Measurements from ENCODE around the gene GPD1. TPM values are rescaled to one million over a fixed set of nuclear protein-coding genes. Genes with fewer than 3 reads are reported as not detected.

GPD1 gene
- total RNA-seq, 2 experiments from 2014 or later: 0.10 to 0.34 TPM

DNA sequence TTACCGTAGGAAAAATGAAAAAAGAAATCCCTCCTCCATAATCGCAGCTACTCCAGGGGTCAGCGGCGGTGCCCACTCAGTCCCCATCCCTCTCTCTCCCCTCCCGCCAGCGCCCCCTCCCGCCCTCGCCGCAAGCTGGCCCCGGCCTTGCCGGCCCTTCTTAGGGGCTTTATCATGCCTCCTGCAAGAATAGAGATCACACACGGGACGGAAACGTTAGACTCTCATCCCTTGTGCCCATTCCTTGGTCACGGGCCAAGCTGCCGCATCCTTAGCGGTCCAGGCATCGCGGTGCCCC, 7.5 kb downstream of the GPD1 start:
- CTCF ChIA-PET: interaction anchor here (0.6 to 9.4 kb wide), 49 partner anchors 10 to 876 kb away, joined by 3 to 138 read pairs (median 7); partner anchors contain the start of genes BCDIN3D, CERS5, GPD1 and LARP4
- Mint-ChIP-seq H3K4me1 (ENCODE audit: low read depth) (peaks cover 34% of the 10 kb centered on the region), H3K4me3 (peak overlapping the region; percentile 92), H3K27me3 (no peaks in the 10 kb centered on the region), H3K36me3 (peaks cover 14% of the 10 kb centered on the region), H3K9me3 (no peaks in the 10 kb centered on the region), H3K27ac (peak overlapping the region; percentile 93)
- POLR2A ChIA-PET: interaction anchor here (0.8 to 4.1 kb wide), 14 partner anchors 8 to 370 kb away, joined by 3 to 34 read pairs (median 6); partner anchors contain the start of genes CERS5, GPD1, LIMA1 and RACGAP1
- intact Hi-C loops (cut with micrococcal nuclease): loop anchor here (1.0 to 10.0 kb wide), 4 partner anchors 111 to 393 kb away; partner anchors contain the start of genes DIP2B and LARP4
- DNase-seq: no peak

DNA sequence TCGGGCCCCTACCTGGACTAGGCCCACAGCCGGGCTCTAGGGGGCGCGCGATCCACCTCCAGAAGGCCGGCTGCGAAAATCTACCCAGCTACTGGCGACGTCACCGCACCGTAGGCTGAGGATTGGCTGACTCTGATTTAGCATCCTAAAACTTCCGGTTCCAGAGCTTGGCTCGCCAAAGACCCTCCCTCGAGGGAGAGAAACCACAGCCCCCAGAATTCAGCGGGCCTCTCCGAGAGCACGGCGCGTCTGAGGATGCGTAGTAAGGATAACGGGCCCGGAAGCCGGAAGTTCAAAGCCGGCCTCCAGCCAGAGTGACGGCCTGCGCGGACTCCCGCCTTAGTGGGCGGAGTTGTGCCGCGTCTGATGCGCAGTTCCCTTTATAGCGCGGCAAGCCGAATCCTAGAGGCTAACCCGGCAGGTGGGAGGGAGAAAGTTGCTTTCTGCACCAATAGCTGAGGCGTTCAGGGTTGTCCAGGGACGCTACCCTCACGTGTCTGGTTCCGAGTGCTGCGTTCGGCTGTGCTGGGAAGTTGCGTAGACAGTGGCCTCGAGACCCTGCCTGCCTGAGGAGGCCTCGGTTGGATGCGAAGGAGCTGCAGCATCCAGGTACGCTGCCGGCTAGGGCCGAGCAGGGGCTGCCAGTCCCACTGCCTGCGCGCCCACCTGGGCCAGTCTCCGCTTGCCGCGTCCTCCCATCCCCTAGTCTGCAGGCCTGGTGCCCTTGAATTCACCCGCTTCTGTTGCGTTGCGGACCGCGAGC, 8.1 kb downstream of the GPD1 start, which contains the start of gene COX14:
Gene COX14 (plus strand): TSS at position 544 of the 763 bp plus-strand sequence. CDS start 7,808 bp downstream, outside the sequence.
- Mint-ChIP-seq H3K4me1 (ENCODE audit: low read depth) (peaks cover 39% of the 10 kb centered on the region), H3K27me3 (no peaks in the 10 kb centered on the region), H3K9me3 (no peaks in the 10 kb centered on the region), H3K27ac (peak within 1 kb of the TSS; percentile 93), H3K36me3 (peaks cover 18% of the 10 kb centered on the region), H3K4me3 (peak within 1 kb of the TSS; percentile 92)
- ChIA-PET POLR2A (interaction anchor here (0.6 to 4.1 kb wide), 23 partner anchors 8 to 370 kb away, joined by 3 to 34 read pairs (median 4); partner anchors contain the start of genes CERS5, GPD1, LARP4 and LIMA1), CTCF (interaction anchor here (0.6 to 9.4 kb wide), 55 partner anchors 9 to 877 kb away, joined by 3 to 138 read pairs (median 5); partner anchors contain the start of genes BCDIN3D, CERS5, GPD1 and LARP4)
- intact Hi-C loops (cut with micrococcal nuclease): loop anchor here (1.0 to 10.0 kb wide), 6 partner anchors 27 to 392 kb away; partner anchors contain the start of genes CERS5, DIP2B, LARP4 and SMARCD1
- DNase-seq: peak; percentile 100

- H3K4me3 Mint-ChIP-seq: peak overlapping the region; percentile 92
- peak overlapping the region; percentile 93 for H3K27ac Mint-ChIP-seq
- H3K36me3 Mint-ChIP-seq: peaks cover 18% of the 10 kb centered on the region
- no peak for DNase-seq
- CTCF ChIA-PET: interaction anchor here (1.0 to 9.4 kb wide), 30 partner anchors 11 to 818 kb away, joined by 3 to 138 read pairs (median 10); partner anchors contain the start of genes CERS5, GPD1, LARP4 and LIMA1
- no peaks in the 10 kb centered on the region for H3K27me3 Mint-ChIP-seq
- intact Hi-C loops (cut with micrococcal nuclease): loop anchor here (1.0 to 10.0 kb wide), 4 partner anchors 27 to 202 kb away; partner anchors contain the start of genes CERS5 and SMARCD1
- POLR2A ChIA-PET: interaction anchor here (0.6 to 4.1 kb wide), 21 partner anchors 8 to 371 kb away, joined by 3 to 34 read pairs (median 4); partner anchors contain the start of genes CERS5, GPD1, LARP4 and LIMA1
- no peaks in the 10 kb centered on the region for H3K9me3 Mint-ChIP-seq
- H3K4me1 Mint-ChIP-seq (ENCODE audit: low read depth): peaks cover 43% of the 10 kb centered on the region
These were observed 8.8 kb downstream of the GPD1 start for GRCh38 chr12:50112456-50113218.

GRCh38 chr12:50117057-50117622, 13.3 kb downstream of the GPD1 start:
- H3K36me3 Mint-ChIP-seq: peaks cover 24% of the 10 kb centered on the region
- intact Hi-C loops (cut with micrococcal nuclease): loop anchor here (10.0 kb wide), 1 partner anchor 198 kb away; no protein-coding TSS in a partner anchor
- H3K27ac Mint-ChIP-seq: no peak overlapping the region
- no peaks in the 10 kb centered on the region for H3K27me3 Mint-ChIP-seq
- H3K4me3 Mint-ChIP-seq: no peak overlapping the region
- peak; percentile 6 for DNase-seq
- H3K9me3 Mint-ChIP-seq: no peaks in the 10 kb centered on the region
- CTCF ChIA-PET: interaction anchor here (1.2 to 9.4 kb wide), 2 partner anchors 11 to 19 kb away, joined by 3 to 128 read pairs; no protein-coding TSS in a partner anchor
- peaks cover 36% of the 10 kb centered on the region for H3K4me1 Mint-ChIP-seq (ENCODE audit: low read depth)
- POLR2A ChIA-PET: interaction anchor here (1.3 kb wide), 1 partner anchor 32 kb away, joined by 3 read pairs; the partner anchor contains the start of gene SMARCD1

DNA sequence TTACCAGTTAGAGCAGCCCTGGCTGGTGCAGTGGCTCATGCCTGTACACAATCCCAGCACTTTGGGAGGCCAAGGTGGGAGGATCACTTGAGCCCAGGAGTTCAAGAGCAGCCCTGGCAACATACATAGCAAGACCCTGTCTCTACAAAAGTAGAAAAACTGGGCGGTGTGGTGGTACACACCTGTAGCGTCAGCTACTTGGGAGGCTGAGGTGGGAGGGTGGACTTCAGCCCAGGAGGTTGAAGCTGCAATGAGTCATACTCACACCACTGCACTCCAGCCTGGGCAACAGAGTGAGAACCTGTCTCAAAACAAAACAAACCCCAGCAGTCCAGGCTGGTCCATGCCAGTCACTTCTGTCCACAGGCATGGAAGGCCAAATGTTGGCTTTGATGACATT, 15.6 kb downstream of the GPD1 start:
- H3K36me3 Mint-ChIP-seq: peaks cover 25% of the 10 kb centered on the region
- intact Hi-C loops (cut with micrococcal nuclease): loop anchor here (10.0 kb wide), 1 partner anchor 195 kb away; no protein-coding TSS in a partner anchor
- peaks cover 27% of the 10 kb centered on the region for H3K4me1 Mint-ChIP-seq (ENCODE audit: low read depth)
- DNase-seq: no peak
- H3K9me3 Mint-ChIP-seq: no peaks in the 10 kb centered on the region
- peak overlapping the region; percentile 45 for H3K27ac Mint-ChIP-seq
- no peak overlapping the region for H3K4me3 Mint-ChIP-seq
- H3K27me3 Mint-ChIP-seq: no peaks in the 10 kb centered on the region
- POLR2A ChIA-PET: no interaction called here
- CTCF ChIA-PET: interaction anchor here (0.5 to 0.6 kb wide), 2 partner anchors 13 to 338 kb away, joined by 3 read pairs; no protein-coding TSS in a partner anchor

DNA sequence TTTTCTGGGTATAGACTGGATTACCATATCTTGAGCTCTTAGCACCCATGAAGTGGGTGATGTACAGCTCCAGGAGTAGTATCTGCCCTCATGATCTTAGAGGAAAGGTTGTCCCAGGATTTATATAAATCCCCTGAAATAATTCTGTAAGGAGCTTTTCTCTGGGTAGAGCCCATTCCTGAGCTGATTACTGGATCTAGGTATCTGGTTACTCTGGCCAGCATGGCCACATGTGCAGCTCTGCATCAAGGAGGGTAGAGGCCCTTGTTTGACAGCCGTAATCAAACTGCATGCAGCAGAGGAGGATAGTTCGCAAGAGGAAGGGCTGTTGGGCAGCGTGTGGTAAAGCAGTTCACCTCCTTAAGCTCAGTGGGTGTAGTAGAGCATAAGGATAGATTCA, 16.7 kb downstream of the GPD1 start:
- intact Hi-C loops (cut with micrococcal nuclease): no loop called here
- H3K27ac Mint-ChIP-seq: no peak overlapping the region
- H3K27me3 Mint-ChIP-seq: no peaks in the 10 kb centered on the region
- ChIA-PET CTCF (interaction anchor here (1.2 to 3.0 kb wide), 3 partner anchors 9 to 12 kb away, joined by 4 to 21 read pairs (median 5); partner anchors contain the start of gene COX14), POLR2A (interaction anchor here (0.7 kb wide), 1 partner anchor 8 kb away, joined by 3 read pairs; the partner anchor contains the start of gene COX14)
- peaks cover 22% of the 10 kb centered on the region for H3K36me3 Mint-ChIP-seq
- peaks cover 28% of the 10 kb centered on the region for H3K4me1 Mint-ChIP-seq (ENCODE audit: low read depth)
- H3K4me3 Mint-ChIP-seq: no peak overlapping the region
- no peaks in the 10 kb centered on the region for H3K9me3 Mint-ChIP-seq
- DNase-seq: no peak

DNA sequence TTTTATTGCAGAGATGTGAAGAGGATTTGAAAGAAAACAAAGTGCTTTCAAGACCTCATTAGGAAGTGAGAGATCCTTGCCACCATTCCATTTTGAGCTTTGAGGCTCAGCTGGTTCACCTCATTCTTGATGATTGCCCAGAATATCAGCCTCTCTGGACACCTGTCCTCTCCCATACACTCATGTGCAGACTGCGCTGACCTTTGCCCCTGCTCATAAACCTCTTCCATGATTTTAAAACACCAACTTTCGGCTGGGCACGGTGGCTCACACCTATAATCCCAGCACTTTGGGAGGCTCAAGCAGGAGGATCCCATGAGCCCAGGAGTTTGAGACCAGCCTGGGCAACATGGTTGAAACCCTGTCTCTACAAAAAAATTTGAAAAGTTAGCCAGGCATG, 17.1 kb downstream of the GPD1 start:
- CTCF ChIA-PET: interaction anchor here (1.2 to 3.0 kb wide), 3 partner anchors 8 to 11 kb away, joined by 4 to 21 read pairs (median 5); partner anchors contain the start of gene COX14

GRCh38 chr12:50121641-50122040, 17.8 kb downstream of the GPD1 start:
- CTCF ChIA-PET: interaction anchor here (1.7 to 3.0 kb wide), 2 partner anchors 10 to 11 kb away, joined by 5 to 21 read pairs; partner anchors contain the start of gene COX14
- Mint-ChIP-seq H3K9me3 (no peaks in the 10 kb centered on the region), H3K4me1 (ENCODE audit: low read depth) (peaks cover 21% of the 10 kb centered on the region), H3K27me3 (no peaks in the 10 kb centered on the region), H3K27ac (no peak overlapping the region), H3K36me3 (peaks cover 13% of the 10 kb centered on the region), H3K4me3 (no peak overlapping the region)
- intact Hi-C loops (cut with micrococcal nuclease): no loop called here
- DNase-seq: no peak
- POLR2A ChIA-PET: interaction anchor here (1.5 kb wide), 1 partner anchor 10 kb away, joined by 5 read pairs; the partner anchor contains the start of gene COX14

More for the DNA sequence above, 17.1 kb downstream of the GPD1 start:
- Mint-ChIP-seq H3K27me3 (no peaks in the 10 kb centered on the region), H3K9me3 (no peaks in the 10 kb centered on the region), H3K4me3 (no peak overlapping the region), H3K27ac (no peak overlapping the region), H3K4me1 (ENCODE audit: low read depth) (peaks cover 27% of the 10 kb centered on the region), H3K36me3 (peaks cover 18% of the 10 kb centered on the region)
- POLR2A ChIA-PET: no interaction called here
- intact Hi-C loops (cut with micrococcal nuclease): no loop called here
- DNase-seq: no peak

DNA sequence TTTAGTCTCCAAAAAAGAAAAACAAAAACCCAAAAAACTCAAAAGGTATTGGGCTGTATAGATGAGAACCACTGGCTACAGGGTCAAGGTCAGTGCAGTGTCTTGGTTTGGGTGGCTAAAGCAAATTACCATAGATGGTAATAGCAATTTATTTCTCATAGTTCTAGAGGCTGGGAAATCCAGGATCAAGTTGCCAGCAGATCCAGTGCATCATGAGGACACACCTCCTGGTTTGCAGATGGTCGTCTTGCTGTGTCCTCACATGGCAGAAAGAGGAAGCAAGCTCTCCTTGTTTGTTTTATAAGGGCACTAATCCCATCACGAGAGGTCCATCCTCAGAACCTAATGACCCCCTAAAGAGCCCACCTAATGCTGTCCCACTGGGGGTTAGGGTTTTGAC, 19.4 kb downstream of the GPD1 start:
- intact Hi-C loops (cut with micrococcal nuclease): no loop called here
- POLR2A ChIA-PET: interaction anchor here (0.6 to 1.5 kb wide), 2 partner anchors 11 to 290 kb away, joined by 3 to 5 read pairs; partner anchors contain the start of gene COX14

DNA sequence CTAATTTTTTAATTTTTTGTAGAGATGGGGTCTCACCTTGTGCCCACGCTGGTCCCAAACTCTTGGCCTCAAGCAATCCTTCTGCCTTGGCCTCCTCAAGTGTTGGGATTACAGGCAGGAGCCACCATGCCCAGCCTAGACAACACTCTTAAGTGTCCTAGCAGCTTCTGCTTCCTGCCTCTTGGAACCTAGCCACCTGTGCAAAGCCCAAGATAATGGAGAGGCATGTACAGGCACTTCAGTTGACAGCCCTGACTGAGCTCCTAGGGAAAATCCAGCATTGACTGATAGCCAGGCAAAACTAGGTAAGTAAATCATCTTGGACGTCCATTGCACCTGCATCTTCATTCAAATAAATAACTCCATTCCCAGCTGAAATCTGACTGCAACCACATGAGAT, 23.7 kb downstream of the GPD1 start:
- ChIA-PET CTCF (interaction anchor here (2.2 to 10.0 kb wide), 2 partner anchors 14 to 48 kb away, joined by 8 to 128 read pairs; partner anchors contain the start of gene COX14), POLR2A (interaction anchor here (2.6 kb wide), 1 partner anchor 16 kb away, joined by 12 read pairs; the partner anchor contains the start of gene COX14)
- no peak for DNase-seq
- intact Hi-C loops (cut with micrococcal nuclease): no loop called here
- Mint-ChIP-seq H3K36me3 (peaks cover 33% of the 10 kb centered on the region), H3K27me3 (no peaks in the 10 kb centered on the region), H3K9me3 (no peaks in the 10 kb centered on the region), H3K4me3 (no peak overlapping the region), H3K4me1 (ENCODE audit: low read depth) (peaks cover 14% of the 10 kb centered on the region), H3K27ac (no peak overlapping the region)

More for the DNA sequence above, 19.4 kb downstream of the GPD1 start:
- CTCF ChIA-PET: interaction anchor here (1.2 to 2.4 kb wide), 3 partner anchors 9 to 53 kb away, joined by 3 to 13 read pairs (median 4); no protein-coding TSS in a partner anchor
- Mint-ChIP-seq H3K27ac (no peak overlapping the region), H3K9me3 (no peaks in the 10 kb centered on the region), H3K36me3 (peaks cover 20% of the 10 kb centered on the region), H3K27me3 (no peaks in the 10 kb centered on the region), H3K4me1 (ENCODE audit: low read depth) (peaks cover 14% of the 10 kb centered on the region), H3K4me3 (no peak overlapping the region)
- no peak for DNase-seq

Measured in activated CD4-positive, alpha-beta memory T cell treated with anti-CD3 and anti-CD28 coated beads for 36 hours (primary cell).